Activated CD4-positive, CD25-positive, alpha-beta regulatory T cell treated with anti-CD3 and anti-CD28 coated beads, Interleukin-2, amount 50 U/mL, for 72 hours (primary cell): ENCODE measurements around the gene SHPK.

Source experiments
- DNase-seq: peaks from one replicate; pipeline ENCODE4 v3.0.0; 2021

SHPK gene, protein sequence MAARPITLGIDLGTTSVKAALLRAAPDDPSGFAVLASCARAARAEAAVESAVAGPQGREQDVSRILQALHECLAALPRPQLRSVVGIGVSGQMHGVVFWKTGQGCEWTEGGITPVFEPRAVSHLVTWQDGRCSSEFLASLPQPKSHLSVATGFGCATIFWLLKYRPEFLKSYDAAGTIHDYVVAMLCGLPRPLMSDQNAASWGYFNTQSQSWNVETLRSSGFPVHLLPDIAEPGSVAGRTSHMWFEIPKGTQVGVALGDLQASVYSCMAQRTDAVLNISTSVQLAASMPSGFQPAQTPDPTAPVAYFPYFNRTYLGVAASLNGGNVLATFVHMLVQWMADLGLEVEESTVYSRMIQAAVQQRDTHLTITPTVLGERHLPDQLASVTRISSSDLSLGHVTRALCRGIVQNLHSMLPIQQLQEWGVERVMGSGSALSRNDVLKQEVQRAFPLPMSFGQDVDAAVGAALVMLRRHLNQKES

DNA sequence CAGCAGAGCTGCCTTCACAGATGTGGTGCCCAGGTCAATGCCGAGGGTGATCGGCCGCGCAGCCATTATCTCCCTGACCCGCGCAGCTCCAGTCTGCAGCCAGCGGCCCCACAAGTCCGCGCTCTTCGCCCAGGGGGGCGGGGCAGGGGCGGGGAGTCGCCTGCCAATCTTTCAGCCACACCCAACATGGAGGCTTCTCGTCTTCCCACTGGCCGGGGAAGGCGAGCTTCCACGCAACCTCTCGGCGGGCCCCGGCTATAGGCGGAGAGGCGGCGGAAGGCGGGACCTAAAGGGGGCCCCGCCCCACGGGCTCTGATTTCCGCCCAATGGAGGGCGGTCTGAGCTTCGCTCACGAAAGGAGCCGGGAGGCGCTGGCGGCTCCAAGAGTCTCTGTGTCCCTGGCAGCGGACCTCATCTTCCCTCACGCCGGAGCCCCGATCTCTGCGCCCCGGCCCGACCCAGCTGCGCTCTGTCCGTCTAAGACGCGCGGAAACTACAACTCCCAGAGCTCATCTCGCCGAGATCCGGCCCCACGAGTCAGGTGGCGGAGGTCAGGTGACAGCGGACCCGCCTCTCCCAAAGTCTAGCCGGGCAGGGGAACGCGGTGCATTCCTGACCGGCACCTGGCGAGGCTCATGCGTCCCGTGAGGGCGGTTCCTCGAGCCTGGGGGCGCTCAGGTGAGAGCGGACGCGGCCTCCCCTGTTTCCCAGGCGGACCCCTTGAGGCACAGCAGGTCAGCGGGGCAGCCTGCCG, at the start of gene SHPK, which contains the start of gene CTNS:
Gene SHPK, minus strand, starts transcription at position 97 of the 754 bp plus-strand sequence. Its CDS starts 31 bp downstream, at position 66.
Gene CTNS, plus strand, starts transcription at position 607 of the 754 bp plus-strand sequence. CDS start 3,447 bp downstream, outside the sequence.
- peak; percentile 95 for DNase-seq

GRCh38 chr17:3685174-3685573, 49.1 kb upstream of the SHPK start:
- DNase-seq = no peak

DNA sequence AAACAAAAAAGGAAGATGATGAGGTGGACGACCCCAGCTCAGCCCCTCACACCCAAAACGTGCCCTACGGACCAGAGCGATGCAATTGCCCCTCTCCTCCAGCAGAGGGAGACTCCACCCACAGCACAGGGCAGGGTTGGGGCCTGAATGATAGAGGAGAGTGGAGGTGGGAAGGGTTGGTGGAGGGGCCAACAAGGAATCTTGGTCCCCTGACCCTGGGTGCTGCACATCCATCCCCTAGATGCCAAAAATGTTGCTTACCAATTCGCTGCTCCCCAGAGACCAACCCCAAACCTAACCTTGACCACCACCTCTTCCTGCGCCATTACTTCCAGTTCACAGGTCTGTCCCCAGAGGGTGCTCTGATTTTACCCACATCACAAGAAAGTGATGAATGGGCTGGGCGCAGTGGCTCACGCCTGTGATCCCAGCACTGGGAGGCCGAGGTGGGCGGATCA, 47.0 kb upstream of the SHPK start:
- peak; percentile 59 for DNase-seq

GRCh38 chr17:3682033-3682432, 46.0 kb upstream of the SHPK start:
- no peak for DNase-seq

- DNase-seq = no peak
Measured at GRCh38 chr17:3681565-3681964, 45.5 kb upstream of the SHPK start.

- no peak for DNase-seq
Measured at GRCh38 chr17:3681057-3681456, 45.0 kb upstream of the SHPK start.

- DNase-seq = no peak
Measured at GRCh38 chr17:3679531-3680126, 43.6 kb upstream of the SHPK start.

DNA sequence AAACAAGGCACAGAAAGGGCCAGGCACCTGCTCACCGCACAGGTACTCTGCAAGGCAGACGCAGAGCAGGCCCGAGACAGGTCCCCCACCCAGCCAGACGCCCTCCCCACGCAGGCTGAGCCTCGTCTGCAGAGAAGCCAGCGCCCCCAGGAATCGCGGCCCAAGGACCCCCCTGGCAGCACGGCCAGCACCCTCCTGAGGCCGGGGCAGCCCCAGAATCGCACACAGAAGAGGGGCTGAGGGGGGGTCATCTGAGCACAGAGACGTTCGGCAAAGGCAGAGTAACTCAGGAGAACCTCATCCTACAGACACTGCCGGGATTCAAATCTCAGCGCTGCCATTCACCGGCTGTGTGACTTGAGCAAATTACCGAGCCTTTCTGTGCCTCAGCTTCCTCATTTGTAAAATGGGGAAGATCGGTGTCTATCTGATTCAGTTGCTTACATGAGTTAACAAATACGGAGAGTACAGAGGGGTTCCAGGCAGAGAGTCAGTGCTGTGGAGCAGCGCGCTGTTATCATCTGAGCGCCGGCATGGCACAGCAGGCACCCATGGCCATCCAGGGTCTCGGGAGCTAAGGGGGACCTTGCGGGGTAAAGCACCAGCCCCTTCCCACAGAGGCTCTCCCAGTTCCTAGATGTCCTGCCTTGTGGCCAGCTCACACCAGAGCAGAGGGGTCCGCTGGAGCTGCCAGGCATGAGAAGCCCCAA, 42.9 kb upstream of the SHPK start:
- no peak for DNase-seq

- no peak for DNase-seq
Measured at GRCh38 chr17:3678095-3678820, 42.2 kb upstream of the SHPK start.

DNA sequence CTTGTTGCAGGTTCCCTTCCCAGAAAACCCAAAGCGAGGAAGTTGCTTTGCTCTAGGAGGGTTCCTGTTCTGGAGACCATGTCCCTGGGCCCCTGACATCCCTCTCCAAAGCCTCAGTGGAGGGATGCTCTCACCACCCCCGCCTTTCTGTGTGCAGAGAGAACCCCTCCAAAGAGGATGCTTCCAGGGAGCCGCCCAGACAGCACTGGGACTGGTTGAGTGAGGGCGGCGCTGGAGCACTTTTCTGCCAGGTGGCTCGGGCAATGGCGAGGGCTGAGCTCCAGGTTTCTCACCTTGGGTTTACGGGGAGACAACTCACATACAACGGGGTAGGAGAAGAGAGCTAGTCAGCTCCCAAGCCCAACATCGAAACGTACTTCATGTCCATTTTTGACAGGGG, 39.8 kb upstream of the SHPK start:
- no peak for DNase-seq

GRCh38 chr17:3672571-3672970, 36.5 kb upstream of the SHPK start:
- DNase-seq = no peak

DNA sequence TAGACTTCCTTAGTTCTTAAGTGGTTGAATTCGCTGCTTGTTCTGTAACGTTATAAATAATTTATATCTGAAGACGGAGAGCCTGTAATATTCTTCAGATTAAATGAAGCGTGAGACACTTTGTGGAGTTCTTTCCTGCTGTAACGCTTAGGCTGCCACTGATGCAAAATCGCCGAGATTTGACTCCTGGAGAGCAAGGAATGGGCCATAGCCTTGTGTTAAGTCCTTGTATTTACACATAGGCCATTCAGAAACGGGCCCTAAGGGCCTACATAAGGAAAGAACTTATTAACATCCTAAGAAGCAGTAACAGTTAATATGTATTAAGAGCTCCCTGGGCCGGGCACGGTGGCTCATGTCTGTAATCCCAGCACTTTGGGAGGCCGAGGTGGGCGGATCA, 33.5 kb upstream of the SHPK start:
- DNase-seq = no peak

DNA sequence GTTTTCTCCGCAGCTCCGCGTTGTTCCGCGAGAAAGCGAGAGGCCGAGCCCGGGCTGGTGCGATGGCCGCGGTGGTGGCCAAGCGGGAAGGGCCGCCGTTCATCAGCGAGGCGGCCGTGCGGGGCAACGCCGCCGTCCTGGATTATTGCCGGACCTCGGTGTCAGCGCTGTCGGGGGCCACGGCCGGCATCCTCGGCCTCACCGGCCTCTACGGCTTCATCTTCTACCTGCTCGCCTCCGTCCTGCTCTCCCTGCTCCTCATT, 33.0 kb upstream of the SHPK start:
- no peak for DNase-seq

DNA sequence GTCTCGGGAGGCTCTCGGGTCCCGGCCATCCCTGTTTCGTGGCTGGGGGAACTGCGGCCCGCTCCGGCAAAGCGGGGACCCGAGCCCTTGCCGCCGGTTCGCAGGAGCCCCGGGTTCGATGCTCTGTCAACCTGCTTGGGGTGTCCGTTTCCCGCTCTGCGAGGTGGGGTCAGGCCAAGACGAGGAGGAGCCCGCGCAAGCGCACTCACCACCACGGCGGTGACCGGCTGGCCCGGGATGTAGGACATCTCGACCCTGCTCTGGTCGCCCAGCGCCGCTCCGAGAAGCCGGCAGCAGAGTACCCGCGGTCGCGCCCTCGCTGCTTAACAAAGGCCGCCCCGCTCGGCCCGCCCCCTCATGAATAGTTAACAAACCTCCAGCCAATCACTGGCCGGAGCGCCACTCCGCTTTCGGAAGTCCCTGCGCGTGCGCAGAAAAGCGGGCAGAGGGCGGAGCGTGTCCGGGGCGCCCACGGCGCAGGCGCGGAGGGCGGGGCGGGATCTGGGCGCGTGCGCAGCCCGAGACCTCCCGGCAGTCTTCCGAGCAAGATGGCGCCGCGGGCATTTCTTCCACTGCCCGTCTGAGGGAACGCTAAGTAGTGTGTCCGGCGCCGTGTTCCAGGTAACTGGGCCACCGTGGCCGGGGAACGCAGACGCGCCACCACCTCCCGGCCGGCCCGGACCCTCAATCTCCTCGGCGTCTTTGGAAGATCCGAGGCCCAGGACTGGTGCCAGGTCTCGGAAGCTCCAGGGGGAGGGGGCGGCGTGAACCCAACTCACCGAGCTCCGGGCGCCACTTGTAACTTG, 32.4 kb upstream of the SHPK start, which contains the start of the genes EMC6 and TAX1BP3:
Gene EMC6, plus strand, starts transcription at position 534 of the 806 bp plus-strand sequence. CDS start 335 bp downstream, outside the sequence.
Gene TAX1BP3, minus strand, starts transcription at position 300 of the 806 bp plus-strand sequence. Its CDS starts 52 bp downstream, at position 248.
- peak; percentile 100 for DNase-seq

GRCh38 chr17:3667366-3668278, 31.6 kb upstream of the SHPK start:
- no peak for DNase-seq

- DNase-seq = no peak
Measured at GRCh38 chr17:3666516-3666915, 30.5 kb upstream of the SHPK start.

GRCh38 chr17:3665834-3666233, 29.8 kb upstream of the SHPK start:
- no peak for DNase-seq

DNA sequence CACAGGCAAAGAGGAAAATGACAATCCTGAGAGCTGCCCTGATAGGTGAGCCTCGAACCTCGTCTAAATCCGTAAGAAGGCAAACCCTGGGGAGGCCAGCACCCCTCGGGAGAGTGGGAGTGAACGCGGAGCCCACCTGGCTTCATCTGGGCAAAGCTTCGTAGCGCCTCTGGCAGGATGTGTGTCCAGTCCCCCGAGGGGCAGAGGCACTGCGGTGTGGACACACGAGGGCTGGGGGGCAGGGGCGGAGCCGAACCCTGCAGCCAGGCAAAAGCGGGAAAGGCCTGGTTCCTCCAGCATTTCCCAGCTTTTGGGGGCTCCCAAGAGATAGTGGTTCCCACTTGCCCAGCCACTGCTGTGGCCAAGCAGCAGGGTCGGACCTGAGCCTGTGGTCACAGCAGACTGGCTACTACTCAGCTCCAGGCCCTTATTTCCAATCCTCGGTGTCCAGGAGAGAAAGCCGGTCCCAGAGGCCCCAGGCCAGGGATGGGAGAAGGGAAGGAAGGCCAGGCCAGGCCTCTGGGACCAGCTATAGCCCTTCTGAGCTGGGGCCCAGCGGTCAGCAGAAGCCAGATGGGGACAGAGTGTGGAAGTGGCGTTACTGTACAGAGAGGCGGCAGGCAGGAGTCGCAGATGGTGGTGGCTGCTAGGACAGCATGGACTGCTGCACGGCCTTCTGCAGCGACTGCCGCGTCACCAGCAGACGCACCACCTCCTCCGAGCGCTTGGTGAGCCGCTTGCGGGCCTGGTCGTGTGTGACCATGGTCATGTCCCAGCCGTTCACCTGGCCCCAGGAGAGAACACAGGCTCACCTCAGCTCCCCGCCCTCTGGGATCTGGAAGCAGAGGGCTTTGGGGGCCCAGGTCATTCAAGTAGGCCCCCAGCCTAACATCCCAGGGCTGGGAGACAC, 27.3 kb upstream of the SHPK start:
- DNase-seq = no peak
